GM12865 (cell line): ENCODE data around the gene PRKAR1B.
A peak's percentile ranks its signal among the peaks of the same experiment; 100 is the strongest.

Experiments
- DNase-seq: peaks from one replicate; pipeline ENCODE4 v3.0.0; 2010; ENCODE audit warnings: low read depth
- H3K4me3 ChIP-seq: 2 replicates; pipeline ENCODE4 v1.5.1; 2011; ENCODE audit warnings: mild to moderate bottlenecking, low read depth, low read length, control low read depth
- CTCF ChIP-seq: IDR thresholded peaks from 2 replicates; pipeline ENCODE4 v1.5.1; 2011; ENCODE audit warnings: low read length, control low read depth, low read depth, inconsistent platforms; ENCODE audit not compliant: insufficient read depth; ENCODE audit errors: missing control alignments

PRKAR1B gene

GRCh38 chr7:727104-727805 is at the start of gene PRKAR1B:
Gene PRKAR1B, minus strand, starts transcription at chr7:727281. Its CDS starts 15,776 bp downstream, at chr7:711505.
- no peak for TF ChIP-seq CTCF
- H3K4me3 ChIP-seq, result peak within 1 kb of the TSS; percentile 89
- DNase-seq, result peak; percentile 78

- no peak overlapping the region for H3K4me3 ChIP-seq
- DNase-seq, result no peak
- TF ChIP-seq CTCF, result no peak
Measured at GRCh38 chr7:776381-776780, 49.3 kb upstream of the PRKAR1B start.

- TF ChIP-seq CTCF, result peak; percentile 82
- peak; percentile 53 for DNase-seq
- no peak overlapping the region for H3K4me3 ChIP-seq
Measured at GRCh38 chr7:774161-775109, 47.4 kb upstream of the PRKAR1B start.

- no peak for TF ChIP-seq CTCF
- H3K4me3 ChIP-seq, result no peak overlapping the region
- no peak for DNase-seq
Measured at GRCh38 chr7:773622-773915, 46.5 kb upstream of the PRKAR1B start.

- no peak for DNase-seq
- TF ChIP-seq CTCF, result no peak
- no peak overlapping the region for H3K4me3 ChIP-seq
Measured at GRCh38 chr7:772861-773621, 46.0 kb upstream of the PRKAR1B start.

GRCh38 chr7:772392-772791 is 45.3 kb upstream of the PRKAR1B start:
- no peak for DNase-seq
- TF ChIP-seq CTCF, result no peak
- H3K4me3 ChIP-seq, result no peak overlapping the region
